GM12872 (cell line): ENCODE results near the gene C19orf53.

Source experiments
- TF ChIP-seq, protein P1 (sequence below): IDR thresholded peaks from 3 replicates; pipeline ENCODE4 v1.5.1; 2011; ENCODE audit warnings: low read depth, mild to moderate bottlenecking, low read length, moderate library complexity; ENCODE audit not compliant: insufficient read depth

Gene C19orf53

DNA sequence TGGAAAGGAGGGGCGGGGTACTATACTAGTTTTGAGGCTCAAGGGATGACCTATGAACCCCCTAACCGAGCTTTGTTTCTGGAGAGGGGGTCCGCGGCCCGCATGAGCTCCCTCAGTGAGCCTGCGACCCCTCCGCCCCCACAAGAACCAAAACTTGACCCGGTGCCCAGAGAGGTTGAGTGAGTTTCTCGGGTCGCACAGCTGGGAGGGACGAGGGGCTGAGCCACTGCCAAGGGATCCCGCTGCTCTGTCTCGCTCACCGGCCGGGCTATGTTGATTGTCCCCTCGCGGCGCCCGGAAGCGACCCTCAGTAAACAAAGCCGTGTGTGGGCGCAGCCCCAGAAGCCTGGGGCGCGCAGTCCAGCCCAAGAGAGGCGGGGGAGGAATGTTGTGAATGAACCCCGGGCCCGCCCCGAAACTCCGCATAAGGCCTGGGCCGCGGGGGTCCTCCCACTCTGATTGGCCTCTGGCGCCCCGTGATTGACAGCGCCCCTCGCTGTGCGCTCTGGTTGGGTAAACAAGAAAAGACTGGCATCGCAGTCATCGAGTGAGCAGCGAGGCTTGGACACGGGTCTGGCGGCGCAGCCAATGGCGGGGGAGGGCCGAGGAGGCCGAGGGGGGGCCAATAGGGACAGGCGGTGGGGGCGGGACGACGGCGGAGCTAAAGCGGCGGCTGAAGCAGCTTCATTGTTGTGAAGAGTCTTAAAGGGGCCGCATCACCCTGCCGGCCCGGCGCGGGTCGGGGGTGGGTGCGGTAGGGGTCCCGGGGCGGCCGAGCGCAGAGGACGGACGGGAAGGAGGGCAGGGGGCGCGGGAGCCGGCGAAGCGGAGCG, 20.7 kb downstream of the C19orf53 start, which contains the start of gene ZSWIM4:
Gene ZSWIM4, plus strand, starts transcription at position 687 of the 833 bp plus-strand sequence. CDS start 206 bp downstream, outside the sequence.
- TF ChIP-seq, protein P1, sequence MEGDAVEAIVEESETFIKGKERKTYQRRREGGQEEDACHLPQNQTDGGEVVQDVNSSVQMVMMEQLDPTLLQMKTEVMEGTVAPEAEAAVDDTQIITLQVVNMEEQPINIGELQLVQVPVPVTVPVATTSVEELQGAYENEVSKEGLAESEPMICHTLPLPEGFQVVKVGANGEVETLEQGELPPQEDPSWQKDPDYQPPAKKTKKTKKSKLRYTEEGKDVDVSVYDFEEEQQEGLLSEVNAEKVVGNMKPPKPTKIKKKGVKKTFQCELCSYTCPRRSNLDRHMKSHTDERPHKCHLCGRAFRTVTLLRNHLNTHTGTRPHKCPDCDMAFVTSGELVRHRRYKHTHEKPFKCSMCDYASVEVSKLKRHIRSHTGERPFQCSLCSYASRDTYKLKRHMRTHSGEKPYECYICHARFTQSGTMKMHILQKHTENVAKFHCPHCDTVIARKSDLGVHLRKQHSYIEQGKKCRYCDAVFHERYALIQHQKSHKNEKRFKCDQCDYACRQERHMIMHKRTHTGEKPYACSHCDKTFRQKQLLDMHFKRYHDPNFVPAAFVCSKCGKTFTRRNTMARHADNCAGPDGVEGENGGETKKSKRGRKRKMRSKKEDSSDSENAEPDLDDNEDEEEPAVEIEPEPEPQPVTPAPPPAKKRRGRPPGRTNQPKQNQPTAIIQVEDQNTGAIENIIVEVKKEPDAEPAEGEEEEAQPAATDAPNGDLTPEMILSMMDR: no peak

DNA sequence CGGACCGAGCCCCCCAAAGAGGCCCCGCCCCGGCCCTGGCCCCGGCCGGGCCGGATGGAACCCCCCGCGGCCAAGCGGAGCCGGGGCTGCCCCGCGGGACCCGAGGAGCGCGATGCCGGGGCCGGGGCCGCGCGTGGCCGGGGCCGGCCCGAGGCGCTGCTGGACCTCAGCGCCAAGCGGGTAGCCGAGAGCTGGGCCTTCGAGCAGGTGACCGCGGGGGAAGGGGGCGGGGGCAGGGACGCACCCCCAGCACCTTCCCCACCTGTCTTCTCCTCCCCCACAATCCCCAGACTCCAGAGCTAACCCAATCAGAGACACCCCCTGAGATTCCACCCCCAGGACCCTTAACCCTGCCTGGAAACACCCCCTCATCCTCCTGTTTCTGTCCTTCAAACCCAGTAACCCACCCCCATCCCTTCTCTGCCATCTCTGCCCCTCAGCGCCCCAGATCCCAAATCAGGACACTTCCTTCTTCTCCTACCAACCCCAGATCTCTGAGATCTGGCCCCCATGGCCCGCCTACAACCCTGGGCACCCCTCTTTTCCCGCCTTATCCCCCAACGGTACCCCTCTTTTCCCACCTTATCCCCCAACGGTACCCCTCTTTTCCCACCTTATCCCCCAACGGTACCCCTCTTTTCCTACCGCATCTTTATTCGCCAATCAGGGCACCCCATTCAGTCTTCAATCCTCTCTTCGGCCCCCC, 21.5 kb downstream of the C19orf53 start:
- TF ChIP-seq, protein P1: no peak

DNA sequence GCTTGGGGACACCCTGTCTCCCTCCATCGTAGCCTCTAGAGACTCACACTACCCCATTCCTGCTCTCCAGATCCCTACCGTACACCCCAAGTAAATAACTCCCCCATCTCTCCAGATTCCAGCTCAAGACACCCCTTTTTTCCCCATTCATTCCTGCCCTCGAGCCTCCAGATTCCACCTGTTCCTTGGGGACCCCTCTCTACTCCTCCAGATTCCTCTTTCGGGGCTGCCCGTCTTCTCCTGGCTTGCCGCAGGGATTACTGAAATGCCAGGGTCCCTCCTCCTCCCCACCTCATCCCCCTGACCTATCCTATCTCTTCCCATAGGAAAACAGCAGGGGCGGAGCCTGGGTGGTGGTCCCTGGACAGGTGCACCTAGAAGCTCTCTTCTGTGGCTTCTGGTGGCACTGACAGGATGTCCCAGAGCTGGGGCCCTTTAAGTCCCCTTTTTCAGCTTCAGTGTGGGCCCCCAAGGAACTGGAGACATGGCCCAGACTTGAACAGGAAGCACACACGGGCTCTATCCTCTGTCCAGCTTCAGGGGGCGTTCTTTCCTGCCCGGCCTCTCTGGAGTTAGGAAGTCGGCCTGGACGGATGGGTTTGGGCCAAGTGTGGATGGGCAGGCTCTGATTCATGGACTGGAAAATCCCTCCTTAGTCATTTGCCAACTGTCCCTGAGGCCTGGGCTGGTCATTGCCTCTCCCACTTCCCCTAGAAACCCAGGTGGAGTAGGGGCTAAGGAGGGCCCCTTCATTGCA, 22.2 kb downstream of the C19orf53 start:
- TF ChIP-seq, protein P1: no peak

DNA sequence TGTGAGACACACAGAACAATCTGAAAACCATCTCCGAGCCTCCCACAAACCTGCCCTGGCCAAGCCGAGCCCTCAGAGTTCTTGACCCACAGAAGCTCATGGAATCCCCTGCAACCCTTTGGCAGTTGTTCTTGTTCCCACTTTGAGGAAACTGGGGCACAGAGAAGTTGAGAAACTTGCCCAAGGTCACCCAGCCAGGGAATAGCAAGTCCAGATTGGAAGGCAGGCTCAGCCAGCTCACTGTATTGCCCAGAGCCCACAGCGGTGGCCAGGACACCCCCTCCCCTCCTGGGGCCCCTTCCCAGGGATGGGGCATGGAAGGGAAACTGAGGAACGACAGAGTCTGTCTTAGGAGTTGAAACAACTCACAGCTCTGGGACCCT, 22.8 kb downstream of the C19orf53 start:
- TF ChIP-seq, protein P1: no peak

DNA sequence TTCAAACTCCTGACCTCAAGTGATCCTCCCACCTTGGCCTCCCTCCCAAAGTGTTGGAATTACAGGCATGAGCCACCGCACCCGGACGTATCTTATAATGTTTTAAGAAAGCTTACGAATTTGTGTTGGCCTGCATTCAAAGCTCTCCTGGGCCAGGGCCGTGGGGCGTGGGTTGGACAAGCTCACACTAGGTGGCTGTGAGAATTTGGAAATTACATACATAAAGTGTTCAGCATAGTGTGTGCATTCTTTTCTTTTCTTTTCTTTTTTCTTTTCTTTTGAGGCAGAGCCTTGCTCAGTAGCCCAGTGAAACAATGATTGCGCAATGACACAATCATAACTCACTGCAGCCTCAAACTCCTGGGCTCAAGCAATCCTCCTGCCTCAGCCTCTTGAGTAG, 23.6 kb downstream of the C19orf53 start:
- TF ChIP-seq, protein P1: no peak

DNA sequence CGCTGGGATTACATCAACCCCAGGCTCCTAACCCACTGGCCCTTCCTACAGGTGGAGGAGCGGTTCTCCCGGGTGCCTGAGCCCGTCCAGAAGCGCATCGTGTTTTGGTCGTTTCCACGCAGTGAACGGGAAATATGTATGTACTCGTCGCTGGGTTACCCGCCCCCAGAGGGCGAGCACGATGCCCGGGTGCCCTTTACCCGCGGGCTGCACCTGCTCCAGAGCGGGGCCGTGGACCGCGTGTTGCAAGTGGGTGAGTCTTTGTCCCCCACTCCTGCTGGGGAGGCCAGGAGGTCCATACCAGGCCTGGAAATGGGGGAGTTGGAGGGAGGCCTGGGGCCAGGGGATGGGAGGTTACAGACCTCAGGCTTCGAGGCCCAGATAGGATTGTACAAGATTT, 25.4 kb downstream of the C19orf53 start:
- TF ChIP-seq, protein P1: no peak

DNA sequence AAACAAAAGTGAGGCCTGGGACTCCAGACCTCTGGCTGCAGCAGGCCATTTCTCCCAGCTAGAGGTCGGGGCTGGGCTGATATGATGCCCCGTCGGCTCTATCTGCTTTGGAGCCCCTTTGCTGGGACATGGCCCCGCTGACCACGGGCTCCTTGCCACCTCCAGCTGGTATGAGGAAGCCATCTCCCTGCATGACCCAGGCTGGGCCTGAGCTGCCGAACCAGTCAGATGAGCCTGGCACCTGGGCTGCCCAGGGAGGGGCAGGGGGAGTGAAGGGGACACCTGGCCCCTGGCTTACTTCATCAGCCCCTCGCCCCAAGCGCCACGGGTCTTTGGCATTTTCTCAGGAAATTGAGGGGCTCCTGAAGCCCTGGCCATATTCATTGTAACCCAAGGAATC, 28.8 kb downstream of the C19orf53 start:
- TF ChIP-seq, protein P1: no peak
